ENCODE results near the gene IFRD1.
"Not testable (repeated sequence)": the region's sequence is repeated elsewhere in the genome, so short reads cannot be mapped to it uniquely, and the experiment has no call there.

The IFRD1 gene

GRCh38 chr7:112453505-112454171, 3.4 kb downstream of the IFRD1 start:
- CTCF ChIA-PET: no interaction called here
- DNase-seq (ENCODE audit: extremely low spot score): no peak
- TF ChIP-seq LEF1 (IDR thresholded peaks at IDR 0.05; ENCODE audit: borderline replicate concordance) (no peak), HDGF (IDR thresholded peaks at IDR 0.05; ENCODE audit: borderline replicate concordance) (no peak), PKNOX1 (IDR thresholded peaks at IDR 0.05) (no peak), CTBP1 (IDR thresholded peaks at IDR 0.05; ENCODE audit: borderline replicate concordance) (no peak), L3MBTL2 (conservative IDR thresholded peaks at IDR 0.05) (no peak), SUZ12 (IDR thresholded peaks at IDR 0.05) (no peak), FOXA1 (IDR thresholded peaks at IDR 0.05) (no peak), ELF4 (IDR thresholded peaks at IDR 0.05) (no peak), FOXK2 (IDR thresholded peaks at IDR 0.05) (no peak), TARDBP (IDR thresholded peaks at IDR 0.05) (no peak), SP1 (IDR thresholded peaks at IDR 0.05) (no peak), ZNF384 (IDR thresholded peaks at IDR 0.05) (no peak), ARNT (IDR thresholded peaks at IDR 0.05) (no peak), NFRKB (IDR thresholded peaks at IDR 0.05) (no peak)
- POLR2A ChIA-PET: no interaction called here

- POLR2A ChIA-PET, CTCF ChIA-PET: not testable (repeated sequence)
Observed at GRCh38 chr7:112454191-112454590, 3.9 kb downstream of the IFRD1 start.

GRCh38 chr7:112459645-112460044, 9.4 kb downstream of the IFRD1 start:
- POLR2A ChIA-PET: interaction anchor here (8.2 kb wide), 1 partner anchor 8 kb away, joined by 66 read pairs; the partner anchor contains the start of gene IFRD1
- no peak for TF ChIP-seq TARDBP (IDR thresholded peaks at IDR 0.05)
- TF ChIP-seq ARNT (IDR thresholded peaks at IDR 0.05): no peak
- TF ChIP-seq ZNF384 (IDR thresholded peaks at IDR 0.05): no peak
- no peak for TF ChIP-seq PKNOX1 (IDR thresholded peaks at IDR 0.05)
- TF ChIP-seq SP1 (IDR thresholded peaks at IDR 0.05): no peak
- no peak for TF ChIP-seq SUZ12 (IDR thresholded peaks at IDR 0.05)
- no peak for TF ChIP-seq NFRKB (IDR thresholded peaks at IDR 0.05)
- no peak for TF ChIP-seq FOXM1 (IDR thresholded peaks at IDR 0.05; ENCODE audit: borderline replicate concordance)
- TF ChIP-seq HDGF (IDR thresholded peaks at IDR 0.05; ENCODE audit: borderline replicate concordance): no peak
- TF ChIP-seq L3MBTL2 (conservative IDR thresholded peaks at IDR 0.05): no peak
- no peak for TF ChIP-seq FOXA1 (IDR thresholded peaks at IDR 0.05)
- no peak for TF ChIP-seq FOXK2 (IDR thresholded peaks at IDR 0.05)
- no peak for DNase-seq (ENCODE audit: extremely low spot score)
- CTCF ChIA-PET: no interaction called here

More at GRCh38 chr7:112454191-112454590, 3.9 kb downstream of the IFRD1 start:
- DNase-seq (ENCODE audit: extremely low spot score): not testable (repeated sequence)

DNA sequence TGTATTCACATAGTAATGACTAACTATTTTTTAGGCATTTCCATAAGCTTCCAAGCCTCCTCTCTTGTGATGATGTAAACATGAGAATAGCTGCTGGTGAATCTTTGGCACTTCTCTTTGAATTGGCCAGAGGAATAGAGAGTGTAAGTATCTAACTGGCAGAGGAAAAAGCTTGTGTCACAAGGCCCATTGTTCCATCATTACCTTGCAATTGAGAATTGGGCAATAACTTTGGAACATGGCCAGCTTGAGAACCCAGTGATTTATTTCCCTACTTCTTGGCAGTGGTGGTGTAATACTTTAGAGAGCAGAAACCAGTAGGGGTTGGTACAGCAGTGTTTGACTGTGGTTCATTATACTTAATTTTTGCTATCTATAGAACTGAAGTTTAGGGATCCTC, 12.0 kb downstream of the IFRD1 start:
- DNase-seq (ENCODE audit: extremely low spot score): no peak
- ChIA-PET POLR2A (interaction anchor here (8.2 kb wide), 1 partner anchor 11 kb away, joined by 66 read pairs; the partner anchor contains the start of gene IFRD1), CTCF (no interaction called here)
- TF ChIP-seq ZNF384 (IDR thresholded peaks at IDR 0.05) (no peak), PKNOX1 (IDR thresholded peaks at IDR 0.05) (no peak), FOXK2 (IDR thresholded peaks at IDR 0.05) (no peak), ARNT (IDR thresholded peaks at IDR 0.05) (no peak), FOXM1 (IDR thresholded peaks at IDR 0.05; ENCODE audit: borderline replicate concordance) (no peak), LEF1 (IDR thresholded peaks at IDR 0.05; ENCODE audit: borderline replicate concordance) (no peak)

DNA sequence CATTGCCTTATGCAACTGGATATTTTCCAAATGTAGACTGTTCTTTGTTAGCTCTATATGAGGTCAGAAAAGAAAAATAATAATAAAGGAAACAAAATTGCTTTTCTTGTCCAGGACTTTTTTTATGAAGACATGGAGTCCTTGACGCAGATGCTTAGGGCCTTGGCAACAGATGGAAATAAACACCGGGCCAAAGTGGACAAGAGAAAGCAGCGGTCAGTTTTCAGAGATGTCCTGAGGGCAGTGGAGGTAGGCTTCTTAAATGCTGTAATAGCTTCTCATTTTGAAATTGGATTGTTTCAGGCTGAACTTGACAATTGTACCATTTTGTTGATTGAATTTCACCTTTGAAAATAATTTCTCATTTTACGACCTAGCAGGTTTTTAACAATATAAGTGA, 17.6 kb downstream of the IFRD1 start:
- POLR2A ChIA-PET: no interaction called here
- CTCF ChIA-PET: no interaction called here
- no peak for DNase-seq (ENCODE audit: extremely low spot score)
- TF ChIP-seq CTBP1 (IDR thresholded peaks at IDR 0.05; ENCODE audit: borderline replicate concordance): no peak
- no peak for TF ChIP-seq LEF1 (IDR thresholded peaks at IDR 0.05; ENCODE audit: borderline replicate concordance)
- TF ChIP-seq FOXA1 (IDR thresholded peaks at IDR 0.05): no peak
- no peak for TF ChIP-seq ARNT (IDR thresholded peaks at IDR 0.05)
- TF ChIP-seq ELF4 (IDR thresholded peaks at IDR 0.05): no peak
- TF ChIP-seq HDGF (IDR thresholded peaks at IDR 0.05; ENCODE audit: borderline replicate concordance): no peak
- TF ChIP-seq SP1 (IDR thresholded peaks at IDR 0.05): no peak
- no peak for TF ChIP-seq ZNF384 (IDR thresholded peaks at IDR 0.05)
- no peak for TF ChIP-seq SUZ12 (IDR thresholded peaks at IDR 0.05)
- TF ChIP-seq BHLHE40 (IDR thresholded peaks at IDR 0.05; ENCODE audit: borderline replicate concordance): no peak
- no peak for TF ChIP-seq L3MBTL2 (conservative IDR thresholded peaks at IDR 0.05)
- TF ChIP-seq PKNOX1 (IDR thresholded peaks at IDR 0.05): no peak
- no peak for TF ChIP-seq TARDBP (IDR thresholded peaks at IDR 0.05)
- no peak for TF ChIP-seq NFRKB (IDR thresholded peaks at IDR 0.05)
- no peak for TF ChIP-seq FOXM1 (IDR thresholded peaks at IDR 0.05; ENCODE audit: borderline replicate concordance)

DNA sequence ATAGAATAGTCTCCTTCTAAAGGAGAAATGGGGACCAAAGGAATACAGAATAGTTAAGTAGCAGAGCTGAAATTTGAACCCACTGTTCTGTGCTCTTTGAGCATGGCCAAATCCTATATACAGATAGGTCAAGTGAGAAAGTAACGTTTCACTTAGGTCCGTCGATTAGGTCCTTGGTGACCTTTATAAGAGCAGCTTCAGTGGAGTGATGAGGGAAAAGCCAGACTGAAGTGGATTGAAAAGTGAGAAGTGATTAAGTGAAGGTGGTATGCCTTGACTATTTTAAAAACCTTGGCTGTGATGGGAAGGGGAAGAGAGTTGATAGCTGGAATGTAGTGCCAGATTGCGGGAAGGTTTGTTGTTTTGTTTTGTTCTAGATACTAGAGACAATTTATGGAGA, 19.9 kb downstream of the IFRD1 start:
- POLR2A ChIA-PET: no interaction called here
- no peak for DNase-seq (ENCODE audit: extremely low spot score)
- TF ChIP-seq FOXK2 (IDR thresholded peaks at IDR 0.05): no peak
- TF ChIP-seq LEF1 (IDR thresholded peaks at IDR 0.05; ENCODE audit: borderline replicate concordance): no peak
- no peak for TF ChIP-seq SUZ12 (IDR thresholded peaks at IDR 0.05)
- no peak for TF ChIP-seq NFRKB (IDR thresholded peaks at IDR 0.05)
- no peak for TF ChIP-seq BHLHE40 (IDR thresholded peaks at IDR 0.05; ENCODE audit: borderline replicate concordance)
- TF ChIP-seq L3MBTL2 (conservative IDR thresholded peaks at IDR 0.05): no peak
- no peak for TF ChIP-seq HDGF (IDR thresholded peaks at IDR 0.05; ENCODE audit: borderline replicate concordance)
- TF ChIP-seq FOXM1 (IDR thresholded peaks at IDR 0.05; ENCODE audit: borderline replicate concordance): no peak
- TF ChIP-seq SP1 (IDR thresholded peaks at IDR 0.05): no peak
- TF ChIP-seq ARNT (IDR thresholded peaks at IDR 0.05): no peak
- TF ChIP-seq PKNOX1 (IDR thresholded peaks at IDR 0.05): no peak
- no peak for TF ChIP-seq TARDBP (IDR thresholded peaks at IDR 0.05)
- CTCF ChIA-PET: no interaction called here

Data from HEK293T (cell line).